GM12872 (cell line): Measurements from ENCODE around the gene PIK3R5.

Experiments
- CTCF ChIP-seq: IDR thresholded peaks from 3 replicates; pipeline ENCODE4 v1.5.1; 2011; ENCODE audit warnings: low read depth, mild to moderate bottlenecking, low read length, moderate library complexity; ENCODE audit not compliant: insufficient read depth

The PIK3R5 gene

GRCh38 chr17:8947201-8947600 is 18.3 kb downstream of the PIK3R5 start:
- TF ChIP-seq CTCF, result no peak

DNA sequence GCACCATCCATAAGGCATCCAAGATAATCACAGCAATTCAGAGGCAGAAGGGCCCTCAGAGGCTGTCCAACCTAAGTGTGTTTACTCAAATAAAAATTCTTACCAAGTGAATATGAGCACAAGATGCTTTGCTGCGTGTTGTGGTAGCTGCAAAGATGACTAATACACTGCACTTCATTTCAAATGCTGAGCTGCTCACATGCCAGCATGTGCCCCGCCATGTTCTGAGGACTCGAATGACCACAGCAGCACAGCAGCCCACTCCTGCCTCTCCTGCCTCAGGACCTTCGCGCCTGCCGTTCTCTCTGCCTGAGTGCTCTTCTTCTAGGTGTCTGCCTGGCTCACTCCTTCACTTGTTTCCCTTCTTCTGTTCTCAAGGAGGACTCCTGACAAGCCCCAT is 19.0 kb downstream of the PIK3R5 start:
- TF ChIP-seq CTCF, result no peak

GRCh38 chr17:8946071-8946470 is 19.4 kb downstream of the PIK3R5 start:
- no peak for TF ChIP-seq CTCF

DNA sequence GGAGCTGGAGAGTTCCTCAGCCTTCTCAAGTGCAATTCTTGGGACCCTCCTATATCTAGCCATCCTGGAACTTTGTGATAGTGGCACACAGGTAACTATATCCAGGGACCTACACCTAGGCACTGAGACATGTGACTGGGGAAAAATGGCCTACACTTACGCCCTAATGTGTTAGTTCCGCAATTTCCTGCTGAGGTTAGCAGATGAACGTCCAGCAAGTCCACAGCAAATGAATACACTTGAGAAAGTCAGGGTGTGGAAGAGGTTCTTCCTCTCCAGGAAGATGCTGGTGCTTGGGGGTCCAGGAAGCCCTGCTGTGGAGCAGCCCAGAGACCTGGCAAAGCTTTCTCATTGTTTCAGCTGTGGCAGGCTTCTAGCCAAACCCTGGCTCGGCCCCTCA is 20.8 kb downstream of the PIK3R5 start:
- no peak for TF ChIP-seq CTCF

DNA sequence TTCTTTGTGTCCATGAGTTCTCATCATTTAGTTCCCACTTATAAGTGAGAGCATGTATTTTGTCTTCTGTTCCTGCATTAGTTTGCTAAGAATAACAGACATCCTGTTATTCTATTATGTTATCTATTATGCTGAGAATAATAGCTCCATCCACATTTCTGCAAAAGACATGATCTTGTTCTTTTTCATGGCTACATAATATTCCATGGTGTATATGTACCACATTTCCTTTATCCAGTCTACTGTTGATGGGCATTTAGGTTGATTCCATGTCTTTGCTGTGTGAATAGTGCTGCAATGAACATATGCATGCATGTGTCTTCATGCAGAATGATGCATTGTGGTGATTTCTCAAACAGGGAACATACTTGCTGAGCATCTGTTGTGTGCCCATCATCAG is 21.4 kb downstream of the PIK3R5 start:
- no peak for TF ChIP-seq CTCF

DNA sequence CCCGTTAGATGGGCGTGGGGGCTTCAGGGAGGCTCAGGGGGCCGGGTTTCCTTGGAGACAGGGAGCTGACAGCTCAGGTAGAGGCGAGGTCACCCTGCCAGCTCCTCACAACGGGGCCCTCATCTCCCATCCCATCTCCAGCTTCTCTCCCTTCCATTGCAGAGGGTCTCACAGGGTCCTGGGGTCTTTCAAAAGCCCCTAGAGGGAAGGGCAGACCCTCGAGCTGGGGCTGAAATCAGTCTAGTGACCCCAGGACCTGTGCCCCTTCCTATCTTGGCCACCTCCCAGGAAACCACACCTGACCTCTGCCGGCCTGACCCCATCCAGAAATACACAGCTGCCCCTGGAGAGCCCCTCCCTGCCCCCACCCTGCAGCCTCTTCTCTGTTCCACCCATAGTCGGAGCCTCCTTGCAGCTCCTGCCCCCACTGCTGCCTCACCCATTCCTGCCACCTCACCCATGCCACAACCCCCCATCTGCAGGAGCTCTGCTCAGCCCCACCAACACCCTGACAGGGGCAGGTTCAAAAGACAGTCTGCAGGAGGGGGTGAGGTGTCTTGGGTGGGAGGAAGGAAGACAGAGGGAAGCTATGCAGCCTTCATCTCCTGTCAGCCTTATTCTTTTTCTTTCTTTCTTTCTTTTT is 23.4 kb downstream of the PIK3R5 start:
- no peak for TF ChIP-seq CTCF

DNA sequence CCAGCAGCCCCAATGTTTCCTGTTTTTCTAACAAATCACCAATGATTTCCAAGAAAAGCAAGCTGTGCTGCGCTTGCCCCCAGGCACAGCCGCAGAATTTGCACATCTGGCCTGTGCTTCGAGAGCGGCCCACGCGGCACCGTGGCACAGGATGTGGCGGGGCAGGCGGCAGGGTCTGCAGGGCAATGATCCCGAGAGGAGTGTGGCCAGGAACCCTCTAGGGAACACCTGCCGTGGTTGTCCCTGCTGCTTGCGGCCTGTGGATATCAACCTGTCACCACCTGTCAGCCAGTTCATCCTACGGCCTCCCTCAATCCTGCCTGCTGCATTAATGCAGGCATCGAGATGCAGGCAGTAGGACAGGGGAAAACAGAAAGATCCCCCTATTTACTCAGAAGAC is 24.0 kb downstream of the PIK3R5 start:
- no peak for TF ChIP-seq CTCF
